Stimulated activated naive CD8-positive, alpha-beta T cell treated with anti-CD3 and anti-CD28 coated beads, Interleukin-15, Interleukin-2, amounts not matched to agents 100 ng/mL and 50 ng/mL, for 24 hours (primary cell): Measurements from ENCODE around the gene DDIT4.
A peak's percentile ranks its signal among the peaks of the same experiment; 100 is the strongest.

Experiments
- H3K27ac Mint-ChIP-seq: one replicate; pipeline ENCODE4 v1.8.0; 2021; ENCODE audit warnings: mild to moderate bottlenecking, mixed read lengths
- H3K27me3 Mint-ChIP-seq: one replicate; pipeline ENCODE4 v1.8.0; 2021; ENCODE audit warnings: mixed read lengths
- H3K36me3 Mint-ChIP-seq: one replicate; pipeline ENCODE4 v1.8.0; 2021; ENCODE audit warnings: low read depth, mixed read lengths
- H3K4me1 Mint-ChIP-seq: one replicate; pipeline ENCODE4 v1.8.0; 2021; ENCODE audit warnings: low read depth, mixed read lengths
- H3K4me3 Mint-ChIP-seq: one replicate; pipeline ENCODE4 v1.8.0; 2021; ENCODE audit warnings: mild to moderate bottlenecking, mixed read lengths
- H3K9me3 Mint-ChIP-seq: one replicate; pipeline ENCODE4 v1.8.0; 2021; ENCODE audit warnings: mixed read lengths

The DDIT4 gene

DNA sequence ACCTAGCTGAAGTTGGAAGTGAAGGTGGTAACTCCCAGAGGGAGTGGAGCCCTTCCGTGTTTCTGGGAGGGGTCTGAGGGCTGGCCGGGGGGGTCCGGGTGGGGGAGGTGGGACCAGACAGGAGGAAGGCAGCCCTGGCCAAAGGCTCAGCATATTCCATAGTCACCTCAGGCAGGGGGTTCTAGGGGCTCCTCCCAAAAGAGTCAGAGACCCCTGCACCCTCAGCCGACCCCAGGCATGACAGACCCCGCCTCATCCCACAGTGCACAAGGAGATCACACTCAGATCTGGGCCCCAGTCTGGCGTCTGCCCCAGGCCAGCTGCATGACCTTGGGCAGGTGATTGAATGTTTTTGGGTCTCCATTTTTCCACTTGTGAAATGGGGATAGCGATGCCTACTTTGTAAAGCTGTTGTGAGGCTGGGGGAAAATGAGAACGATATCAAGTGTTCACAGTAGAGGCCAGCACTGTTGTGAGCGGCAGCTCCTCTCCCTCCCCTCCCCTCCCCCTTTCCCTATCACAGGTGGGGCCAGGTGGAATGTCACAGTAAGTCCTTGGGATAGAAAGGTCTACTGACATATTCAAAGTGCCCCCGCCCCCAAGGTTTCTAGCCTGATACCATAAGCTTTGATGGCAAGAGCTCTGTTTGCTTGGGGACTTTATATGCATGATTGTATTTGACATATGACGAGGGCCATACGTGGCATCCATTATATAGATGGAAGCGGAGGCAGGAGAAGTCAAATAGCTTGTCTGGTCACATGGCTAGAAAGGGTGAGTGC is 47.7 kb downstream of the DDIT4 start:
- peak overlapping the region; percentile 81 for H3K4me3 Mint-ChIP-seq
- H3K4me1 Mint-ChIP-seq, result peaks cover 76% of the 10 kb centered on the region
- no peaks in the 10 kb centered on the region for H3K36me3 Mint-ChIP-seq
- no peaks in the 10 kb centered on the region for H3K27me3 Mint-ChIP-seq
- H3K27ac Mint-ChIP-seq, result peak overlapping the region; percentile 97
- H3K9me3 Mint-ChIP-seq, result no peaks in the 10 kb centered on the region

GRCh38 chr10:72322030-72322279 is 48.2 kb downstream of the DDIT4 start:
- Mint-ChIP-seq H3K4me1 (peaks cover 76% of the 10 kb centered on the region), H3K4me3 (peak overlapping the region; percentile 69), H3K27me3 (no peaks in the 10 kb centered on the region), H3K27ac (peak overlapping the region; percentile 97), H3K9me3 (no peaks in the 10 kb centered on the region), H3K36me3 (peaks cover 4% of the 10 kb centered on the region)

DNA sequence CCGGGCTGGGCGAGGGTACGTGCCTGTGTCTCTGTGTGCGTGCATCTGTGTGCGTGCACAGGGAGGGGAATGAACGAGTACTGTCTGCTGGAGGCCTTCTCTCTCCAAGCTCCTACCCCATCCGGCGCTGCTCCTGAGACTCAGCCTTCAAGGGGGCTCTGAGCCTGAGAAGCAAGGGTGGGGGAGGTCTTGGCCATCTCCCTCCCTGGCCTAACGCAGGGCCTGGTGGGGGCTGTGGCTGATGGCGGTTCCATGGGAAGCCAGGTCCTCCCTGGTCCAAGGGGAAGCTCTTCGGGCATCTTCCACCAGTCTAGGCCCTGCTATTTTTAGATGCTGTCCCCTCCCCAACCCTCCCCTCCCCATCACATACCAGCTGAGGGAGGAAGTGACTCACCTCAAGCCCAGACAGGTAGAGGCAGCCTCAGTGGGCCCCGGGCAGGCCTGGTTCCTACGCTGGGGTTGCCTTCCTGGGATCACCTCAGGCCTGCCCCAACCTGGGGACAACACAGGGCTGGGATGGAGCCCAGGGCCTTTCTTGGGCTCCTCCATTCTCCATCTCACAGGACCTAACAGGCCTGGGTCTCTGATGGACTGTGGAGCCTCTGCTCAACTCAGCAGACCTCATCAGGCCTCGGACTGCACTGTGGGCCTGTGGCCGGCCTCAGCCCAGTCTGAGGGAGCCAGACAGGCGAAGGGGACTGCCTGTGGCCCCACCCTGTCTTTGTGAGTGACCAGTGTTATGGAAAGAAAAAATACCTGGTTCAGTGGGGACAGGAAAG is 48.7 kb downstream of the DDIT4 start:
- H3K4me3 Mint-ChIP-seq, result peak overlapping the region; percentile 69
- H3K27ac Mint-ChIP-seq, result peak overlapping the region; percentile 97
- no peaks in the 10 kb centered on the region for H3K27me3 Mint-ChIP-seq
- H3K36me3 Mint-ChIP-seq, result peaks cover 4% of the 10 kb centered on the region
- peaks cover 72% of the 10 kb centered on the region for H3K4me1 Mint-ChIP-seq
- no peaks in the 10 kb centered on the region for H3K9me3 Mint-ChIP-seq

DNA sequence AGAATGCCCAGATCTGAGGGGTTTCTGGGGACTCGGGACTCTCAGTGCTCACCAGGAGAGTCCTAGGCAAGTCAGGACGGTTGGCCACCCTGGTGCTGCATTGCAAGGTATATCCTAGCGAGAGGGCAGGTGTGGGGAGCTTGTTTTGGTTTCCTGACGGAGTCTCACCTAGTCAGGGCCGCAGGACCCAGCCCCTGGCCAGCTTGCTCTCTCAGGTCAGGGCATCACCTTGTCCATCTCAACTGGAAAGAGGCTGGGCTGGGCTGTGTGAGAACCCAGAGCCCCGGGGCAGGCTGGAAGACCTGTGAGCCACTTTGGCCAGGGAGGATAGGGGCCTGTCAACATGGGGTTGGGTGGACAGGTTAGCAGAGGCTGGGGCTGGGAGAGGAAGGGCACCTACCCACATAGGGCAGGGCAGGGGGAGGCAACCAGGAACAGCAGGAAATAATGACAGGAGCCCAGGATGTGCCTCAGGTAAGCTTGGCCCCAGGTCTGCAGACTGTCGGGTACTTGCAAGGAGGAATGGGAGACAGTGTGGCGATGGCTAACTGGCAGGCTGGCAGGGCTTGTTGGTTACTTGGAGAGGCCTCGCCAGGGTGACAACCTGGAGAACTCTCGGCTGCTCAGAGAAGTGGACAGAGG is 49.5 kb downstream of the DDIT4 start:
- H3K4me1 Mint-ChIP-seq, result peaks cover 75% of the 10 kb centered on the region
- H3K4me3 Mint-ChIP-seq, result no peak overlapping the region
- peak overlapping the region; percentile 97 for H3K27ac Mint-ChIP-seq
- no peaks in the 10 kb centered on the region for H3K27me3 Mint-ChIP-seq
- no peaks in the 10 kb centered on the region for H3K9me3 Mint-ChIP-seq
- peaks cover 8% of the 10 kb centered on the region for H3K36me3 Mint-ChIP-seq

GRCh38 chr10:72323771-72324191 is 50.1 kb downstream of the DDIT4 start:
- peak overlapping the region; percentile 69 for H3K27ac Mint-ChIP-seq

More at GRCh38 chr10:72323771-72324191, 50.1 kb downstream of the DDIT4 start:
- Mint-ChIP-seq H3K9me3 (no peaks in the 10 kb centered on the region), H3K36me3 (peaks cover 8% of the 10 kb centered on the region), H3K27me3 (no peaks in the 10 kb centered on the region), H3K4me3 (no peak overlapping the region), H3K4me1 (peaks cover 75% of the 10 kb centered on the region)
